ENCODE measurements around the gene SIRT3. TPM values are rescaled to one million over a fixed set of nuclear protein-coding genes. Genes with fewer than 3 reads are reported as not detected.

Gene SIRT3
- total RNA-seq, 2 donors from 2014 or later: 16.1 to 22.0 TPM

GRCh38 chr11:203056-203944 lies 32.8 kb downstream of the SIRT3 start:
- Histone ChIP-seq H3K36me3 (peaks cover 22% of the 10 kb centered on the region), H3K4me3 (no peak overlapping the region)
- no peak for DNase-seq (ENCODE audit: low spot score)

GRCh38 chr11:202490-202889 lies 33.7 kb downstream of the SIRT3 start:
- peaks cover 22% of the 10 kb centered on the region for H3K36me3 ChIP-seq
- H3K4me1 ChIP-seq (ENCODE audit: control insufficient read depth in 1 of 2, low read depth in 2 of 2): peaks cover 12 to 32% of the 10 kb centered on the region in 2 donors
- H3K27ac ChIP-seq: no peak overlapping the region
- H3K4me3 ChIP-seq: no peak overlapping the region
- H3K27me3 ChIP-seq (replicated peaks; ENCODE audit: insufficient read depth): no peaks in the 10 kb centered on the region
- TF ChIP-seq CTCF (IDR thresholded peaks at IDR 0.05): no peak
- H3K9me3 ChIP-seq: no peaks in the 10 kb centered on the region
- no peak for ATAC-seq (ENCODE audit: insufficient number of reproducible peaks, low FRiP score, low read depth)
- DNase-seq (ENCODE audit: low spot score): no peak

More at GRCh38 chr11:203056-203944, 32.8 kb downstream of the SIRT3 start:
- Histone ChIP-seq H3K27me3 (replicated peaks; ENCODE audit: insufficient read depth) (no peaks in the 10 kb centered on the region), H3K27ac (no peak overlapping the region), H3K4me1 (ENCODE audit: control insufficient read depth in 1 of 2, low read depth in 2 of 2) (peaks cover 12 to 32% of the 10 kb centered on the region in 2 donors), H3K9me3 (no peaks in the 10 kb centered on the region)
- ATAC-seq (ENCODE audit: insufficient number of reproducible peaks, low FRiP score, low read depth): no peak
- TF ChIP-seq CTCF (IDR thresholded peaks at IDR 0.05): no peak

GRCh38 chr11:201966-202365 lies 34.2 kb downstream of the SIRT3 start:
- H3K9me3 ChIP-seq: no peaks in the 10 kb centered on the region
- H3K4me3 ChIP-seq: no peak overlapping the region
- no peaks in the 10 kb centered on the region for H3K27me3 ChIP-seq (replicated peaks; ENCODE audit: insufficient read depth)
- TF ChIP-seq CTCF (IDR thresholded peaks at IDR 0.05): no peak
- no peak overlapping the region for H3K27ac ChIP-seq
- no peak for DNase-seq (ENCODE audit: low spot score)
- peaks cover 22% of the 10 kb centered on the region for H3K36me3 ChIP-seq
- H3K4me1 ChIP-seq (ENCODE audit: control insufficient read depth in 1 of 2, low read depth in 2 of 2): peaks cover 12 to 32% of the 10 kb centered on the region in 2 donors
- ATAC-seq (ENCODE audit: insufficient number of reproducible peaks, low FRiP score, low read depth): no peak

GRCh38 chr11:200224-201003 lies 35.7 kb downstream of the SIRT3 start:
- Histone ChIP-seq H3K4me3 (no peak overlapping the region), H3K27ac (no peak overlapping the region)
- TF ChIP-seq CTCF (IDR thresholded peaks at IDR 0.05): no peak

GRCh38 chr11:199782-200181 lies 36.4 kb downstream of the SIRT3 start:
- peaks cover 0 to 15% of the 10 kb centered on the region in 2 donors for H3K4me1 ChIP-seq (ENCODE audit: control insufficient read depth in 1 of 2, low read depth in 2 of 2)
- ATAC-seq (ENCODE audit: insufficient number of reproducible peaks, low FRiP score, low read depth) (no peak), DNase-seq (ENCODE audit: low spot score) (no peak)
- H3K4me3 ChIP-seq: no peak overlapping the region
- no peaks in the 10 kb centered on the region for H3K9me3 ChIP-seq
- H3K27me3 ChIP-seq (replicated peaks; ENCODE audit: insufficient read depth): no peaks in the 10 kb centered on the region
- H3K36me3 ChIP-seq: peaks cover 14% of the 10 kb centered on the region
- no peak for TF ChIP-seq CTCF (IDR thresholded peaks at IDR 0.05)
- H3K27ac ChIP-seq: no peak overlapping the region

More at GRCh38 chr11:200224-201003, 35.7 kb downstream of the SIRT3 start:
- H3K27me3 ChIP-seq (replicated peaks; ENCODE audit: insufficient read depth): no peaks in the 10 kb centered on the region
- DNase-seq (ENCODE audit: low spot score) (no peak), ATAC-seq (ENCODE audit: insufficient number of reproducible peaks, low FRiP score, low read depth) (no peak)
- peaks cover 2 to 21% of the 10 kb centered on the region in 2 donors for H3K4me1 ChIP-seq (ENCODE audit: control insufficient read depth in 1 of 2, low read depth in 2 of 2)
- H3K36me3 ChIP-seq: peaks cover 20% of the 10 kb centered on the region
- H3K9me3 ChIP-seq: no peaks in the 10 kb centered on the region

Data from thoracic aorta (tissue), 2 donors.